Measurements from ENCODE around the gene CCNF. TPM values are rescaled to one million over a fixed set of nuclear protein-coding genes. Genes with fewer than 3 reads are reported as not detected.

CCNF gene
- polyA plus RNA-seq, 1 donor (not counting 4 experiments of a cell fraction or from before 2014, with no cell fraction given) = 3.5 TPM

DNA sequence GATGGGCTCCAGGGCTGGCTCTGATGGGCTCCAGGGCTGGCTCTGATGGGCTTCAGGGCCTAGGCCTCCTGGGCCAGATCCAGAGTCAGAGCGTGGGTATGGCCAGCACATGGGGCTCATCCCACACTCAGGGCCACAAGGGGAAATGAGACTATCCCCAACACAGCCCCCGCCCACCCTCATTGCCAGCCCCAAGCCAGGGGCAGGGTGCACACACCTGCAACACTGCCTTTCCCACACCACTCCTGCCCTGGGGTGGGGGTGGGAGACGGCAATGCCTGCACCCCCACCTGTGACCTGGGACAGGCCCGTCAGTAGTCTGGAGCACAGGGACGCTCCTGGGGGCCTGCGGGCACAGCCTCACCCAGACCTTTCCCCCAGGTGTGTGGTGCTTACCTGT lies 70.2 kb downstream of the CCNF start:
- Histone ChIP-seq H3K4me3 (ENCODE audit: control insufficient read depth in 2 of 3, extremely low read depth in 1 of 3, insufficient read depth in 2 of 3, low read depth in 1 of 3, low read length in 3 of 3) (no peak overlapping the region), H3K27me3 (ENCODE audit: control insufficient read depth, extremely low read depth, insufficient read depth, low read length) (no peaks in the 10 kb centered on the region), H2AFZ (ENCODE audit: control insufficient read depth, low read length) (no peak overlapping the region), H3K79me2 (ENCODE audit: control insufficient read depth, insufficient read depth, low read length) (no peaks in the 10 kb centered on the region), H3K4me2 (ENCODE audit: control insufficient read depth, extremely low read depth, insufficient read depth, low read depth, low read length) (no peak overlapping the region), H3K9ac (ENCODE audit: control insufficient read depth, extremely low read depth, insufficient read depth, low read length) (no peak overlapping the region), H3K4me1 (ENCODE audit: control insufficient read depth, extremely low read depth, insufficient read depth, low read length) (peaks cover 19% of the 10 kb centered on the region), H3K9me1 (ENCODE audit: control insufficient read depth, extremely low read depth, insufficient read depth, low read length) (no peaks in the 10 kb centered on the region), H3K9me3 (ENCODE audit: control insufficient read depth, low read depth, low read length) (no peaks in the 10 kb centered on the region), H4K20me1 (ENCODE audit: control insufficient read depth, extremely low read depth, insufficient read depth, low read length) (peaks cover 3% of the 10 kb centered on the region), H3K27ac (ENCODE audit: control insufficient read depth, insufficient read depth, low read length) (no peak overlapping the region), H3K36me3 (ENCODE audit: control insufficient read depth in 2 of 2, extremely low read depth in 1 of 2, insufficient read depth in 2 of 2, low read length in 2 of 2) (peaks cover 0 to 11% of the 10 kb centered on the region in 2 experiments)
- TF ChIP-seq, protein P1, sequence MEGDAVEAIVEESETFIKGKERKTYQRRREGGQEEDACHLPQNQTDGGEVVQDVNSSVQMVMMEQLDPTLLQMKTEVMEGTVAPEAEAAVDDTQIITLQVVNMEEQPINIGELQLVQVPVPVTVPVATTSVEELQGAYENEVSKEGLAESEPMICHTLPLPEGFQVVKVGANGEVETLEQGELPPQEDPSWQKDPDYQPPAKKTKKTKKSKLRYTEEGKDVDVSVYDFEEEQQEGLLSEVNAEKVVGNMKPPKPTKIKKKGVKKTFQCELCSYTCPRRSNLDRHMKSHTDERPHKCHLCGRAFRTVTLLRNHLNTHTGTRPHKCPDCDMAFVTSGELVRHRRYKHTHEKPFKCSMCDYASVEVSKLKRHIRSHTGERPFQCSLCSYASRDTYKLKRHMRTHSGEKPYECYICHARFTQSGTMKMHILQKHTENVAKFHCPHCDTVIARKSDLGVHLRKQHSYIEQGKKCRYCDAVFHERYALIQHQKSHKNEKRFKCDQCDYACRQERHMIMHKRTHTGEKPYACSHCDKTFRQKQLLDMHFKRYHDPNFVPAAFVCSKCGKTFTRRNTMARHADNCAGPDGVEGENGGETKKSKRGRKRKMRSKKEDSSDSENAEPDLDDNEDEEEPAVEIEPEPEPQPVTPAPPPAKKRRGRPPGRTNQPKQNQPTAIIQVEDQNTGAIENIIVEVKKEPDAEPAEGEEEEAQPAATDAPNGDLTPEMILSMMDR (optimal IDR thresholded peaks at IDR 0.05 in 1 of 3, IDR thresholded peaks at IDR 0.05 in 1 of 3, conservative IDR thresholded peaks at IDR 0.05 in 1 of 3; ENCODE audit: extremely low read depth in 1 of 3, insufficient read depth in 2 of 3, low read length in 3 of 3) = no peak
- no peak for TF ChIP-seq EZH2 (IDR thresholded peaks at IDR 0.05; ENCODE audit: low read length)
- DNase-seq (ENCODE audit: low read depth, low spot score) = no peak
- no peak for FAIRE-seq
- dilution Hi-C loops (cut with MboI; ENCODE audit: extremely low pct_ligation_motif_present, low sequenced_read_pairs) = no loop called here

DNA sequence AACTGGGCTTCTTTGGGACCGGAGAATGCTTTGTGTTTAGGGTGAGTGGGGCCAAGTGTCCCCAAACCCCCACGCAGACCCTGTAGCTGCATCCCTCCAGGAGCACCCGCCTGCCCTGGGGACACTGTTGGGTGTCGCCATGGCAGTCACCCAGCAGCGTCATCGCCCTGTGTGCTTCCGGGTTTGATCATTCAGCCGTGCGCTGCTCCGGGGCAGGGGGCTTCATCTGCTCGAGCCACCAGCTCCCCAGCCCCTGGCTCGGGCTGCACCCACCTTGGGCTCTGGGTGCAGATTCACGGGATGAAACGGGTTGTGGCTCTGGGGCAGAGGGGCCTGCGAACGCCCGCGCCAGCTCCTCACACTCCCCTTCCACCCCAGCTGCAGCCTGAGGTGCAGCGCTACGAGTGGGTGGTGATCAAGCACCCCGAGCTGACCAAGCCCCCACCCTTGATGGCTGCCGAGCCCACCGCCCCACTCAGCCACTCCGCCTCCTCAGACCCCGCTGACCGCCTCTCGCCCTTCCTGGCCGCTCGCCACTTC lies 70.7 kb downstream of the CCNF start:
- Histone ChIP-seq H3K4me3 (ENCODE audit: control insufficient read depth in 2 of 3, extremely low read depth in 1 of 3, insufficient read depth in 2 of 3, low read depth in 1 of 3, low read length in 3 of 3) (no peak overlapping the region), H2AFZ (ENCODE audit: control insufficient read depth, low read length) (no peak overlapping the region), H3K36me3 (ENCODE audit: control insufficient read depth in 2 of 2, extremely low read depth in 1 of 2, insufficient read depth in 2 of 2, low read length in 2 of 2) (peaks cover 0 to 11% of the 10 kb centered on the region in 2 experiments), H3K27ac (ENCODE audit: control insufficient read depth, insufficient read depth, low read length) (no peak overlapping the region), H4K20me1 (ENCODE audit: control insufficient read depth, extremely low read depth, insufficient read depth, low read length) (peaks cover 3% of the 10 kb centered on the region), H3K79me2 (ENCODE audit: control insufficient read depth, insufficient read depth, low read length) (no peaks in the 10 kb centered on the region), H3K9me3 (ENCODE audit: control insufficient read depth, low read depth, low read length) (no peaks in the 10 kb centered on the region), H3K9ac (ENCODE audit: control insufficient read depth, extremely low read depth, insufficient read depth, low read length) (no peak overlapping the region), H3K4me1 (ENCODE audit: control insufficient read depth, extremely low read depth, insufficient read depth, low read length) (peaks cover 19% of the 10 kb centered on the region), H3K9me1 (ENCODE audit: control insufficient read depth, extremely low read depth, insufficient read depth, low read length) (no peaks in the 10 kb centered on the region), H3K27me3 (ENCODE audit: control insufficient read depth, extremely low read depth, insufficient read depth, low read length) (no peaks in the 10 kb centered on the region), H3K4me2 (ENCODE audit: control insufficient read depth, extremely low read depth, insufficient read depth, low read depth, low read length) (no peak overlapping the region)
- DNase-seq (ENCODE audit: low read depth, low spot score) (no peak), FAIRE-seq (no peak)
- dilution Hi-C loops (cut with MboI; ENCODE audit: extremely low pct_ligation_motif_present, low sequenced_read_pairs) = no loop called here
- TF ChIP-seq, protein P1 (optimal IDR thresholded peaks at IDR 0.05 in 1 of 3, IDR thresholded peaks at IDR 0.05 in 1 of 3, conservative IDR thresholded peaks at IDR 0.05 in 1 of 3; ENCODE audit: extremely low read depth in 1 of 3, insufficient read depth in 2 of 3, low read length in 3 of 3) = no peak
- TF ChIP-seq EZH2 (IDR thresholded peaks at IDR 0.05; ENCODE audit: low read length) = no peak

Measured in keratinocyte (primary cell).